Activated CD4-positive, alpha-beta T cell treated with anti-CD3 and anti-CD28 coated beads for 1 hour (primary cell): Measurements from ENCODE around the gene CHN2.
"Not testable (repeated sequence)": the region's sequence is repeated elsewhere in the genome, so short reads cannot be mapped to it uniquely, and the experiment has no call there.

Source experiments
- DNase-seq: peaks from one replicate; pipeline ENCODE4 v3.0.0-alpha.2; 2020

Gene CHN2

GRCh38 chr7:29511337-29511736 is 316.8 kb downstream of the CHN2 start:
- DNase-seq = no peak

DNA sequence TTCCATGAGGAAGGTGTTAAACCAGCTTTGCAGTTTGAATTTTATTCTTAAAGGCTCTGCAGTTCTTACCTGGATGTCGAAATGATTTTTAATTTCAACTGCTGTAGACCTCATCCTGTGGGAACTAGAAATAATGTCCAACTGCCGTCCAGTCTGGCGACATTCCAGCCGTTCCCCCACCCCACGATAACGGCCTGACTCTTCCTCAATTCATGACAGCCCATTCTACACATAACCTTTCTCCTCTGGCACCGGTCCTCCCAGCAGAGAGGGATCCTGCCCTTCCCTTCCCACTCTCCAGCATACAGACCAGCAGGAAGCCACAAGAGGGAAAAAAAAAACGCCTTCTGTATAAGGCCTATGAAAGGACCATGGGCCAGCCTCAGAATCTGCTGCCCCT is 317.3 kb downstream of the CHN2 start:
- no peak for DNase-seq

DNA sequence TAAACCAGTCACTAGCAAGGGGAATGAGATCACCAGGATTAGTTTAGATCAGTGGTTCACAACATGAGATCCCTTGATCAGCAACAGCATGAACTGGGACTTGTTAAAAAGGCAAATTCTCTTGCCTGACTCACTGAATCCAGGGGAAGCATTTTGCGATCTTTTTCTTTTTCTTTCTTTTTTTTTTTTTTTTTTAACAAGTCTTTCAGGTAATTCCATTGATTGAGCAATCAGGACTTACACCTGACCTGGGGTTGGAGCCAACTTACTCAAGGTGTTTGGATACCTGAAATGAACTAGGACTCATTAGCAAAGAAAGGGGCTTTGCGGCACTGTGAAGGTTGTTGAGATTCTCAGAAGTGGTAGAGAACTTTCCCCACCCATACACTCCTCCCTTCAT is 321.9 kb downstream of the CHN2 start:
- DNase-seq = no peak

DNA sequence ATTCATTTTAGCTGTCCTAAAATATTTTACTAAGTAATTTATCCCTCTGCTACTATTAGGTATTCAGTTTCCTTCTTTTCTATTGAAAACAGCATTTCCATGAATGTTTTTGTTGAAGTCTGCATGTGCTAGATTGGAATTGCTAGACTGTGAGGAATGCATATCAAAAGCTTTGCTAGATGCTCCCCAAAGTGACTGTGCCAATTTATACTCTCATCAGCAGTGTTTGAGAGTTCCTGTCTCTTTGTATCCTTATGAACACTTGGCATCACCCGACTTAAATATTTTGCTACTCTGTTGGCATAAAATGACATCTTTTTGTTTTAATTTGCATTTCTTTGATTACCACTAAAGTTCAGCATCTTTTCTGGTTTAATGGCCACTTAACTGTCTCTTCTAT is 324.0 kb downstream of the CHN2 start:
- no peak for DNase-seq

DNA sequence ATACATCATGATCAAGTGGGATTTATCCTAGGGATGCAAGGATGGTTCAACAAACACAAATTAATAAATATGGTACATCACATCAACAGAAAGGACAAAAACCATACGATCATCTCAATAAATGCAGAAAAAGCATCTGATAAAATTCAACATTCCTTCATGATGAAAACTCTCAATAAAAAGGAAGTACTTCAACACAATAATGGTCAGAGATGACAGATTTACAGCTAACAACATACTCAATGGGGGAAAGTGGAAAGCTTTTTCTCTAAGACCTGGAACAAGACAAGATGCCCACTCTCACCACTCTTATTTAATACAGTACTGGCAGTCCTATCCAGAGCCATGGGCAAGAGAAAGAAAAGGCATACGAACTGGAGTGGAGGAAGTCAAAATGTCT is 329.2 kb downstream of the CHN2 start:
- no peak for DNase-seq

- no peak for DNase-seq
These were observed 333.0 kb downstream of the CHN2 start for GRCh38 chr7:29527505-29528108.

DNA sequence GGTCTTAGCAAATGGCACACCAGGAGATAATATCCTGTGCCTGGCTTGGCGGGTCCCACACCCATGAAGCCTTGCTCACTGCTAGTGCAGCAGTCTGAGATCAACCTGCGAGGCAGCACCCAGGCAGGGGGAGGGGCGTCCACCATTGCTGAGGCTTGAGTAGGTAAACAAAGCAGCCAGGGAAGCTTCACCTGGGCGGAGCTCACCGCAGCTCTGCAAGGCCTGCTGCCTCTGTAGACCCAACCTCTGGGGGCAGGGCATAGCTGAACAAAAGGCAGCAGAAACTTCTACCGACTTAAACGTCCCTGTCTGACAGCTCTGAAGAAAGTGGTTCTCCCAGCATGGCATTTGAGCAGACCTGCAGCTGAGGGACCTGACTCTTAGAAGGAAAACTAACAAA is 334.0 kb downstream of the CHN2 start:
- not testable (repeated sequence) for DNase-seq
